Transverse colon (tissue), 4 donors: ENCODE data around the gene CARS2. TPM values are rescaled to one million over a fixed set of nuclear protein-coding genes. Genes with fewer than 3 reads are reported as not detected.

ENCODE experiments used
- DNase-seq: peaks from one replicate; pipeline ENCODE4 v3.0.0-alpha.2; 2019
- H3K27ac ChIP-seq, 4 donors: fragments of 200-600 bp; sonication (generic); 2 replicates each; pipeline ENCODE4 v1.5.1; 2016 to 2018; ENCODE audit warnings: inconsistent platforms in 4 of 4
- H3K27me3 ChIP-seq: fragments of 200-600 bp; sonication (generic); 2 replicates; pipeline ENCODE4 v1.5.1; 2017; ENCODE audit warnings: inconsistent platforms
- H3K36me3 ChIP-seq, 4 donors: fragments of 200-600 bp; sonication (generic); 2 replicates each; pipeline ENCODE4 v1.5.1; 2017 to 2019; ENCODE audit warnings: inconsistent platforms in 4 of 4
- H3K4me1 ChIP-seq, 4 donors: fragments of 200-600 bp; sonication (generic); 2 replicates each; pipeline ENCODE4 v1.5.1; 2017 to 2020; ENCODE audit warnings: inconsistent platforms in 4 of 4
- H3K4me3 ChIP-seq, 4 donors: fragments of 200-600 bp; sonication (generic); 1 replicate in 1 of 4; 2 replicates in 3 of 4; pipeline versions ENCODE4 v1.5.1 to v1.6.1; 2017 to 2019; ENCODE audit warnings: inconsistent platforms in 4 of 4
- H3K9me3 ChIP-seq, 2 donors: fragments of 200-600 bp; sonication (generic); 2 replicates each; pipeline ENCODE4 v1.5.1; 2017 to 2019; ENCODE audit warnings: inconsistent platforms in 2 of 2
- CTCF ChIP-seq, 5 experiments: fragments of 200-600 bp in 3 of 5; fragments of 450-650 bp in 2 of 5; sonication (generic) in 3 of 5; IDR thresholded peaks; 1 replicate in 2 of 5; 2 replicates in 3 of 5; pipeline ENCODE4 v1.5.1; 2016 to 2017; ENCODE audit warnings: antibody characterized with exemption in 5 of 5, inconsistent platforms in 3 of 5, mild to moderate bottlenecking in 2 of 5, moderate library complexity in 1 of 5
- EP300 ChIP-seq: sonication (generic); formaldehyde crosslinking; IDR thresholded peaks from one replicate; pipeline ENCODE4 v1.6.1; 2017; ENCODE audit warnings: antibody characterized with exemption, low read depth
- POLR2A ChIP-seq: fragments of 450-650 bp; IDR thresholded peaks from one replicate; pipeline ENCODE4 v1.6.1; 2016; ENCODE audit warnings: antibody characterized with exemption, mild to moderate bottlenecking, moderate library complexity
- POLR2AphosphoS5 ChIP-seq, 3 donors: sonication (generic); formaldehyde crosslinking; IDR thresholded peaks; one replicate each; pipeline ENCODE4 v1.6.1; 2016; ENCODE audit warnings: antibody characterized with exemption in 3 of 3
- WGBS, 2 donors: methylation state at CpG; one replicate each; pipeline ENCODE4 v1.1.5; 2018; ENCODE audit warnings: low coverage in 1 of 2; 5-methylcytosine and 5-hydroxymethylcytosine counted together
- in situ Hi-C, 4 donors: fragments of 200-750 bp; cut with MboI; loops; one replicate each; pipeline versions ENCODE4 v1.15.0 to v1.15.1; 2017; ENCODE audit warnings: low sequenced_read_pairs in 3 of 4, low pct_ligation_motif_present in 1 of 4, low pct_unique_long_range_greater_than_20kb in 1 of 4
- intact Hi-C: fragments of 100-400 bp; cut with DNase I; formaldehyde crosslinking; loops from one replicate; pipeline ENCODE4 v1.15.1; 2023; ENCODE audit warnings: low total_unique reads
- total RNA-seq, 4 donors: library from RNA; depleted of rRNA; stranded (reverse); fragments of >200 nt; gene quantifications; one replicate each; pipeline ENCODE4 v1.1.0, GENCODE V29; 2016

Gene CARS2
- total RNA-seq, 4 donors from 2014 or later = 35.2 to 152 (median 56.2) TPM

GRCh38 chr13:110713642-110713952 is 7.7 kb upstream of the CARS2 start, which contains the start of gene ING1:
TSS of gene ING1 (plus strand) at chr13:110713700. CDS start at chr13:110714150, 450 bp downstream.
- Histone ChIP-seq H3K4me3 (peak within 1 kb of the TSS; percentile 83 to 92 (median 87)), H3K27me3 (no peaks in the 10 kb centered on the region), H3K9me3 (no peaks in the 10 kb centered on the region), H3K36me3 (no peaks in the 10 kb centered on the region), H3K4me1 (peaks cover 11 to 34% (median 30%) of the 10 kb centered on the region in 4 donors), H3K27ac (peak within 1 kb of the TSS; percentile 99 to 100 (median 100))
- intact Hi-C loops (loop anchor here (5.0 kb wide), 1 partner anchor 204 kb away; the partner anchor contains the start of gene ANKRD10), in situ Hi-C loops (loop anchor here in 2 of 4 donors (25.0 kb wide), 3 partner anchors 101 to 449 kb away; partner anchors contain the start of genes ANKRD10 (in 2 of the 2) and NAXD (in 1 of the 2))
- no peak for DNase-seq
- 0% methylated on average over 20 of the region's 45 CpGs; no CpG with 5 or more reads in 1 of the 2 donors for WGBS, 2 donors
- peak in 1 of 3 donors; percentile 81 for TF ChIP-seq POLR2AphosphoS5 (IDR thresholded peaks at IDR 0.05)
- TF ChIP-seq POLR2A = no peak

DNA sequence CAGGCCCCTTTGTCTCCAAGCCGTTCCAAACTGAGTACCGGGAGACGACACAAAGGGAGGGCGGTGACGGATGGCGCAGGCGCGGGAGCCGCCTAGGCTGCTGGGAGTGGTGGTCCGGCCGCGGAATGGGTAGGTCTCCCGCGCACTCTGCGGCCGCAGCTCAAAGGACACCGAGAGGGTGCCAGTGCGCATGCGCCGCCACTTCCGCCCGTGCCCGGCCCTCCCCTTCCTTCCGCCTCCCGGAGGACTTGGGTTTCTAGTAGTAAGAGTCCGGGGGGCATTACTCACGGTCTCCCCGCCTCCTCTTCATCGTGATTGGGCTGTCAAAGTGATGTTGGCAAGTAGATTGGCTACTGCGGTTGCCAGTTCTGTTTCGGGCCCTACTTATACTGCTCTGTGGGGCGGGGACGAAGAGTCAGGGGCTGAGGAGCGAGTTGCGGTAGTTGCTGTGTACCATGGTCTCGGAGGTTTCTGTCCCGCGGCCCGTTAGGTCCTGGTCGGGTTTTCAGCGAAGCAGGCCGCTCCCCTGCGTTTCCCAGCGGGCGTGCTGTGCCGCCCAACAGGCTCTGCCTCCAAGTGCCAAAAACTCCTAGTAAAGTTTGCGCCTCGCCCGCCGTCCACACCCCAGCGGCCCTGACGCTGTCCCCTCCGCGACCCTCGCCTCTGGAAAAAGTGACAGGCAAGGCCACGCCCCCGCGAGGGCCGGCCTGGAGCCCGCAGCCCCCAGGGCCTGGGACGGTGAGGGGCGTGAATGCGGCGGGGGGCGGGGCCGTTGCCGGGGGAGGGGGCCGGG is 7.1 kb upstream of the CARS2 start:
- Histone ChIP-seq H3K4me1 (peaks cover 11 to 29% (median 26%) of the 10 kb centered on the region in 4 donors), H3K4me3 (peak overlapping the region; percentile 58 to 92 (median 85)), H3K36me3 (no peaks in the 10 kb centered on the region), H3K9me3 (no peaks in the 10 kb centered on the region), H3K27ac (peak overlapping the region; percentile 99 to 100 (median 100)), H3K27me3 (no peaks in the 10 kb centered on the region)
- intact Hi-C loops = loop anchor here (5.0 kb wide), 1 partner anchor 204 kb away; the partner anchor contains the start of gene ANKRD10
- 1% methylated on average over 55 of the region's 68 CpGs; no CpG with 5 or more reads in 1 of the 2 donors for WGBS, 2 donors
- TF ChIP-seq POLR2AphosphoS5 (IDR thresholded peaks at IDR 0.05) (peak; percentile 97 to 100 (median 100)), CTCF (IDR thresholded peaks at IDR 0.05) (no peak), POLR2A (peak; percentile 100), EP300 (peak; percentile 32)
- DNase-seq = peak; percentile 99
- in situ Hi-C loops = loop anchor here in 2 of 4 donors (25.0 kb wide), 3 partner anchors 101 to 449 kb away; partner anchors contain the start of genes ANKRD10 (in 2 of the 2) and NAXD (in 1 of the 2)

DNA sequence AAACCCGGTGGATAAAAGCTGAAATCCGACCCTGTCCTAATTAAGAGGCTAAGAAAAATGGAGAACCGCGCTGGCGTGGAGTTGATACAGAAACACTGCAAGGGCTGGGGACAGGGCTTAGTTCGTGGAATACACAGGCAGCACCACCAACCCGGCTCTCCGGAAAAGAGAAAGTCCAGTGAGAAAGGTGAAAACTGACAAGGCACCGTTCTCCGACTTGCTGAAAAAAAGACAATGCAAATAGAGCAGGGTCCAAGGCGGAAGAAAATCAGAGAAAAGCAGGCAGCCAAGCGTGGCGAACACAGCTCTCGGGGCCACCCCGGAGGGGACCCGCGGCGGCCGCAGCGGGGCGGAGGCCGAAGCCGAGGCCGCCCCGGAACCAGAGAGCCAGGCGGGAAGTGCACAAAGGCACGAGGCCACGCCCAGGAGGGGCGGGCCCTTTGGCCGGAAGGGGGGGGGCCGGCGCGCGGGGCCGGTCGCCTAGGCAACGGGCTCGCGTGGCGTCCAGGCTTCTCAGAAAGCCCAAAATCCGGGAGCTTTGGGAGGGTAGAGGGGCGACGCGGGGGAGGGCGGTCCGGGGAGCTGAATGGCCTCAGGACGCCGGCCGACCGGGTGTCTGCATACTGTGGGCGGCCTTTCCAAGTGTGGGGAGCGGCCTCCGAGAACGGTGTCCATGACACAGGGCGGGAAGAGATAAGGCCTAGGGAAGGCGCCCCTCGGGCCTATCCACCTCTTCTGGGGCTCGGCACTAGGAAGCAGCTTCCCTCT is 6.3 kb upstream of the CARS2 start:
- in situ Hi-C loops (loop anchor here in 2 of 4 donors (25.0 kb wide), 3 partner anchors 100 to 450 kb away; partner anchors contain the start of genes ANKRD10 (in 2 of the 2) and NAXD (in 1 of the 2)), intact Hi-C loops (loop anchor here (5.0 kb wide), 1 partner anchor 205 kb away; the partner anchor contains the start of gene ANKRD10)
- H3K36me3 ChIP-seq = no peaks in the 10 kb centered on the region
- TF ChIP-seq POLR2A (peak; percentile 93), POLR2AphosphoS5 (IDR thresholded peaks at IDR 0.05) (peak; percentile 94 to 97 (median 96)), EP300 (no peak), CTCF (IDR thresholded peaks at IDR 0.05) (no peak)
- peak overlapping the region; percentile 99 to 100 (median 100) for H3K27ac ChIP-seq
- peak overlapping the region; percentile 44 to 92 (median 85) for H3K4me3 ChIP-seq
- H3K9me3 ChIP-seq = no peaks in the 10 kb centered on the region
- peak; percentile 91 for DNase-seq
- H3K4me1 ChIP-seq = peaks cover 11 to 21% (median 18%) of the 10 kb centered on the region in 4 donors
- no peaks in the 10 kb centered on the region for H3K27me3 ChIP-seq
- WGBS, 2 donors = 0% methylated on average over 11 to 38 of the region's 58 CpGs

GRCh38 chr13:110706570-110707372 is 855 bp upstream of the CARS2 start:
- peak overlapping the region; percentile 78 to 93 (median 90) for H3K27ac ChIP-seq
- in situ Hi-C loops (loop anchor here in 2 of 4 donors (10.0 to 25.0 kb wide), 4 partner anchors 92 to 456 kb away; partner anchors contain the start of genes ANKRD10 (in 2 of the 2) and NAXD (in 2 of the 2)), intact Hi-C loops (no loop called here)
- WGBS, 2 donors = 48% methylated on average over 8 of the region's 8 CpGs; no CpG with 5 or more reads in 1 of the 2 donors
- peaks cover 6 to 31% (median 22%) of the 10 kb centered on the region in 4 donors for H3K4me1 ChIP-seq
- DNase-seq = no peak
- H3K4me3 ChIP-seq = peak overlapping the region in 3 of 4 donors; percentile 63 to 91 (median 83)
- H3K9me3 ChIP-seq = no peaks in the 10 kb centered on the region
- H3K36me3 ChIP-seq = no peaks in the 10 kb centered on the region
- TF ChIP-seq CTCF (IDR thresholded peaks at IDR 0.05) (no peak), POLR2AphosphoS5 (IDR thresholded peaks at IDR 0.05) (no peak), POLR2A (no peak)
- H3K27me3 ChIP-seq = no peaks in the 10 kb centered on the region
